Loucy (cell line): Measurements from ENCODE around the gene PHF8.

Experiments
- H2AFZ ChIP-seq: fragments of 200-600 bp; sonication (generic); 2 replicates; pipeline ENCODE4 v1.6.0; 2016; ENCODE audit warnings: antibody characterized with exemption, mild to moderate bottlenecking, low read length, moderate library complexity
- H3F3A ChIP-seq: fragments of 200-600 bp; 2 replicates; pipeline ENCODE4 v1.6.0; 2016; ENCODE audit warnings: antibody characterized with exemption, low read depth, mild to moderate bottlenecking
- H3K27me3 ChIP-seq: fragments of 200-600 bp; sonication (generic); 2 replicates; pipeline ENCODE4 v1.6.1; 2014; ENCODE audit warnings: low read length, mild to moderate bottlenecking; ENCODE audit not compliant: insufficient read depth, poor library complexity, severe bottlenecking
- H3K36me3 ChIP-seq: fragments of 200-600 bp; sonication (generic); 2 replicates; pipeline ENCODE4 v1.6.1; 2016; ENCODE audit warnings: low read length; ENCODE audit not compliant: insufficient read depth
- H3K4me1 ChIP-seq: fragments of 200-600 bp; sonication (generic); 2 replicates; pipeline ENCODE4 v1.5.1; 2014; ENCODE audit warnings: low read length, mild to moderate bottlenecking; ENCODE audit not compliant: insufficient read depth, poor library complexity, severe bottlenecking
- H3K4me2 ChIP-seq: fragments of 200-600 bp; sonication (generic); 2 replicates; pipeline ENCODE4 v1.6.0; 2014; ENCODE audit warnings: antibody characterized with exemption, low read length, low read depth, mild to moderate bottlenecking; ENCODE audit not compliant: poor library complexity, severe bottlenecking
- H3K4me3 ChIP-seq: fragments of 200-600 bp; sonication (generic); 2 replicates; pipeline ENCODE4 v1.5.1; 2014; ENCODE audit warnings: low read length, mild to moderate bottlenecking, mixed read lengths; ENCODE audit not compliant: poor library complexity, severe bottlenecking
- H3K79me2 ChIP-seq: fragments of 200-600 bp; sonication (generic); 2 replicates; pipeline ENCODE4 v1.6.1; 2014; ENCODE audit warnings: low read length; ENCODE audit not compliant: insufficient read depth
- H3K9ac ChIP-seq: fragments of 200-600 bp; sonication (generic); 2 replicates; pipeline ENCODE4 v1.6.0; 2014; ENCODE audit warnings: mild to moderate bottlenecking, low read depth, low read length, moderate library complexity; ENCODE audit not compliant: poor library complexity, severe bottlenecking
- H3K9me2 ChIP-seq: fragments of 200-600 bp; sonication (generic); replicated peaks from 2 replicates; pipeline ENCODE4 v1.6.1; 2016; ENCODE audit warnings: low read depth, low read length, mixed read lengths
- H3K9me3 ChIP-seq: fragments of 200-600 bp; sonication (generic); 2 replicates; pipeline ENCODE4 v1.6.1; 2014; ENCODE audit warnings: mild to moderate bottlenecking, antibody characterized with exemption, low read length, low read depth; ENCODE audit not compliant: insufficient read depth
- H4K20me1 ChIP-seq: fragments of 200-600 bp; sonication (generic); 2 replicates; pipeline ENCODE4 v1.6.0; 2014; ENCODE audit warnings: antibody characterized with exemption, low read length, mild to moderate bottlenecking; ENCODE audit not compliant: insufficient read depth, poor library complexity, severe bottlenecking
- CTCF ChIP-seq: fragments of 200-600 bp; sonication (generic); conservative IDR thresholded peaks from 2 replicates; pipeline ENCODE4 v1.5.1; 2014; ENCODE audit warnings: mild to moderate bottlenecking, antibody characterized with exemption, low read length
- EZH2phosphoT487 ChIP-seq: fragments of 200-600 bp; IDR thresholded peaks from 2 replicates; pipeline ENCODE4 v1.6.1; 2018; ENCODE audit warnings: antibody characterized with exemption, mild to moderate bottlenecking, moderate library complexity, borderline replicate concordance

The PHF8 gene

DNA sequence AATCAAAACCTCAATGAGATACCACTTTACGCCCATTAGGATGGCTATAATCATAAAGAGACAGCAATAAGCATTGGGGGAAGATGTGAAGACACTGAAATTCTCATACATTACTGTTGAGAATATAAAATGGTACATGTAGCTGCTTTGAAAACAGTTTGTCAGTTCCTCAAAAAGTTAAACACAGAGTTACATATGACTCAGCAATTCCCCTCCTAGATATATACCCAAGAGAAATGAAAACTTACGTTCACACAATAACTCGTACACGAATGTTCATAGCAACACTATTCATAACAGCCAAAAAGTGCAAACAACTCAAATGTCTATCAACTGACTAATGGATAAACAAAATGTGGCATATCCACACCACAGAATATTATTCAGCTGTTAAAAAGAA is 36.6 kb downstream of the PHF8 start:
- TF ChIP-seq CTCF (no peak), EZH2phosphoT487 (no peak)
- Histone ChIP-seq H4K20me1 (no peaks in the 10 kb centered on the region), H3K36me3 (peaks cover 4% of the 10 kb centered on the region; the same call in 1 of the 2 replicates)

DNA sequence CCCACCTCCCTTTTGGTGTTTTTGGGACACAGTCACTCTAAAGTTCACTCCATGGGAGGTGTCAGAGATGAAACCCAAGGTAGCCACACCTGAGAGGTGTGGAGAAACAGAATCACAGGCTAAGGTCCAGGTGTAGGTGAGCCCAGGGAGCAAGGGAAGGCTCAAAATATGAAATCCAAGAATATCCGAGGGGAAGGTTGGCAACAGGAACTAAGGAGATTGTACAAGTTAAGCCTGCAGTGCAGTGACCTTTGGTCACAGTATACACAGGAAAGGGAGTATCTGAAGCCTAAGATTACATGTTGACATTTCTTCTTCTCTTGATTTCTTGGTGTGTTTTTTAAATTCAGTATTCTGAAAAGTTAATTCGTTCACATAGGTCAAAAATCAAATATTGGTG is 46.5 kb downstream of the PHF8 start:
- Histone ChIP-seq H3K9me3 (no peaks in the 10 kb centered on the region), H3K36me3 (peaks cover 57% of the 10 kb centered on the region; the same call in 1 of the 2 replicates)
- TF ChIP-seq CTCF: no peak
- TF ChIP-seq EZH2phosphoT487: no peak

More for the DNA sequence above, 36.6 kb downstream of the PHF8 start:
- Histone ChIP-seq H3K9me3 (no peaks in the 10 kb centered on the region), H3K27me3 (no peaks in the 10 kb centered on the region), H3K9me2 (no peaks in the 10 kb centered on the region), H3K4me1 (no peaks in the 10 kb centered on the region), H2AFZ (no peak overlapping the region), H3K4me2 (no peak overlapping the region), H3K79me2 (no peaks in the 10 kb centered on the region), H3F3A (no peaks in the 10 kb centered on the region), H3K9ac (no peak overlapping the region), H3K4me3 (no peak overlapping the region)

DNA sequence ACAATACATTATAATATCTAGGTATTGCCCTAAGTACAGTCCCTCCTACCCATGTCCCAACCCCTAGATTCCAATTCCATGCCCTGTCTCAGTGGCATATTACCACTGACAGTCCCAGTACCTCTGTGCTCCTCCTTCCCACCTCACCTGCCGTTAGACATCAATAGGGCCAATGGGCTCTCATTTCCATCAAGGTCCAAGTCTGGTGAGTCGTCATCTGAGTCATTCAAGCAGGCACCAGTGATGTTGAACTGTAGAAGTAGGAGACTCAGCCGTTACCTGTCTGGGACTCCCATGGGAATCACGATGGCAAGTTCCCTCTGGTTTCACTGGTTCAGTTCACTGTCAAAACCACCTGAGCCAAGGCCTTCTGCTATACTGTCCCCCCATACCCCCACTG is 51.7 kb downstream of the PHF8 start:
- Histone ChIP-seq H3K27me3 (no peaks in the 10 kb centered on the region), H3K9me2 (no peaks in the 10 kb centered on the region), H3K4me3 (no peak overlapping the region), H4K20me1 (no peaks in the 10 kb centered on the region), H3K4me1 (no peaks in the 10 kb centered on the region), H3F3A (no peaks in the 10 kb centered on the region), H3K36me3 (peaks cover 31% of the 10 kb centered on the region; the same call in 1 of the 2 replicates), H3K9me3 (no peaks in the 10 kb centered on the region), H2AFZ (no peak overlapping the region), H3K79me2 (no peaks in the 10 kb centered on the region), H3K4me2 (no peak overlapping the region), H3K9ac (no peak overlapping the region)
- no peak for TF ChIP-seq CTCF

More for the DNA sequence above, 46.5 kb downstream of the PHF8 start:
- no peak overlapping the region for H3K4me2 ChIP-seq
- H3K4me1 ChIP-seq: no peaks in the 10 kb centered on the region
- H3K9me2 ChIP-seq: no peaks in the 10 kb centered on the region
- no peak overlapping the region for H3K9ac ChIP-seq
- H3K79me2 ChIP-seq: no peaks in the 10 kb centered on the region
- H3F3A ChIP-seq: no peaks in the 10 kb centered on the region
- H4K20me1 ChIP-seq: no peaks in the 10 kb centered on the region
- no peaks in the 10 kb centered on the region for H3K27me3 ChIP-seq
- no peak overlapping the region for H3K4me3 ChIP-seq
- H2AFZ ChIP-seq: no peak overlapping the region
